GM12878 (cell line): ENCODE measurements around the gene FGD3. TPM values are rescaled to one million over a fixed set of nuclear protein-coding genes. Genes with fewer than 3 reads are reported as not detected.

Experiments used
- ATAC-seq: fragments of 200-7000 bp; cut with Tn5 transposase; 3 replicates; pipeline ENCODE4 v1.9.1; 2020; ENCODE audit warnings: mild to moderate bottlenecking, moderate library complexity
- BruUV-seq: library from RNA; stranded (reverse); fragments of 400-500 nt; replicated peaks from 2 replicates; lab custom pipeline; 2021; lab: Mats Ljungman, UMichigan
- CTCF ChIA-PET: fragments of 300-600 bp; sonication (Branson Sonifier 250); formaldehyde crosslinking; extraction: SDS; loops from one replicate; lab custom pipeline; 2021; ENCODE audit warnings: inconsistent platforms; lab: Yijun Ruan, JAX
- POLR2A ChIA-PET: fragments of 350-600 bp; formaldehyde crosslinking; extraction: SDS; loops from one replicate; lab custom pipeline; 2021; ENCODE audit warnings: inconsistent platforms; lab: Charles Lee
- RAD21 ChIA-PET: fragments of 300-600 bp; sonication (Branson Sonifier 250); formaldehyde crosslinking; loops from one replicate; lab custom pipeline; 2023; ENCODE audit warnings: antibody characterized with exemption; ENCODE audit not compliant: unreplicated experiment; lab: Charles Lee
- SMC1A ChIA-PET: fragments of 300-600 bp; sonication (Branson Sonifier 250); formaldehyde crosslinking; loops from one replicate; lab custom pipeline; 2023; ENCODE audit not compliant: unreplicated experiment, uncharacterized antibody; lab: Charles Lee
- DNase-seq: peaks from one replicate; pipeline ENCODE4 v3.0.0-alpha.2; 2011; ENCODE audit warnings: low read depth, low spot score
- FAIRE-seq: peaks from 3 replicates; lab custom pipeline; 2011; peaks lifted over from hg19 to GRCh38; lab: Jason Lieb, UNC
- H2AFZ ChIP-seq: 2 replicates; pipeline ENCODE4 v1.6.0; 2011; ENCODE audit warnings: low read depth, low read length, control low read depth; ENCODE audit not compliant: control insufficient read depth
- H3K27ac ChIP-seq: 2 replicates; pipeline ENCODE4 v1.5.1; 2011; ENCODE audit warnings: control low read depth; ENCODE audit not compliant: control insufficient read depth, insufficient read depth
- H3K27me3 ChIP-seq, 2 experiments: replicated peaks in 1 of 2; 2 replicates each; pipeline versions ENCODE4 v1.6.0 to v1.6.1; 2011; ENCODE audit warnings: low read length in 1 of 2; ENCODE audit not compliant: control insufficient read depth in 2 of 2, insufficient read depth in 2 of 2
- H3K36me3 ChIP-seq, 2 experiments: 2 replicates each; pipeline ENCODE4 v1.5.1; 2011; ENCODE audit warnings: low read length in 1 of 2; ENCODE audit not compliant: control insufficient read depth in 2 of 2, insufficient read depth in 2 of 2
- H3K4me1 ChIP-seq: 2 replicates; pipeline ENCODE4 v1.6.1; 2011; ENCODE audit warnings: mild to moderate bottlenecking, low read length, moderate library complexity, mixed read lengths; ENCODE audit not compliant: control insufficient read depth, insufficient read depth
- H3K4me2 ChIP-seq: 2 replicates; pipeline ENCODE4 v1.6.0; 2011; ENCODE audit warnings: control low read depth; ENCODE audit not compliant: control insufficient read depth, insufficient read depth
- H3K4me3 ChIP-seq: fragments of 200-600 bp; sonication (generic); 2 replicates; pipeline ENCODE4 v1.5.1; 2016
- H3K79me2 ChIP-seq: 2 replicates; pipeline ENCODE4 v1.6.0; 2011; ENCODE audit warnings: low read length; ENCODE audit not compliant: control insufficient read depth, insufficient read depth
- H3K9ac ChIP-seq: 2 replicates; pipeline ENCODE4 v1.8.0; 2011; ENCODE audit warnings: low read length, control low read depth, mixed read lengths; ENCODE audit not compliant: control insufficient read depth, insufficient read depth
- H3K9me3 ChIP-seq: replicated peaks from 3 replicates; pipeline ENCODE4 v1.5.1; 2011; ENCODE audit warnings: mild to moderate bottlenecking, low read length; ENCODE audit not compliant: control insufficient read depth, insufficient read depth
- H4K20me1 ChIP-seq: 2 replicates; pipeline ENCODE4 v1.6.0; 2011; ENCODE audit not compliant: control insufficient read depth, insufficient read depth
- BRCA1 ChIP-seq: IDR thresholded peaks from 2 replicates; pipeline ENCODE4 v1.6.1; 2011; ENCODE audit warnings: low read depth, low read length, improper control_type of control experiment
- CEBPB ChIP-seq, 2 experiments: fragments of 150-350 bp in 1 of 2; IDR thresholded peaks; 2 replicates each; pipeline ENCODE4 v1.6.1; 2012 to 2014; ENCODE audit warnings: low read depth in 2 of 2, low read length in 2 of 2, borderline replicate concordance in 1 of 2, inconsistent platforms in 1 of 2
- CHD1 ChIP-seq: IDR thresholded peaks from 2 replicates; pipeline ENCODE4 v1.6.1; 2012; ENCODE audit warnings: low read depth, low read length, improper control_type of control experiment
- E2F4 ChIP-seq: IDR thresholded peaks from 2 replicates; pipeline ENCODE4 v1.6.1; 2012; ENCODE audit warnings: low read depth, low read length, improper control_type of control experiment
- EZH2 ChIP-seq: IDR thresholded peaks from 2 replicates; pipeline ENCODE4 v1.6.1; 2012; ENCODE audit warnings: low read depth, mild to moderate bottlenecking, control low read depth, inconsistent platforms, low read length, borderline replicate concordance; ENCODE audit not compliant: control insufficient read depth
- IKZF1 ChIP-seq: fragments of 450-650 bp; conservative IDR thresholded peaks from 2 replicates; pipeline ENCODE4 v1.6.1; 2017; ENCODE audit warnings: antibody characterized with exemption, mild to moderate bottlenecking
- KDM1A ChIP-seq: fragments of 200-600 bp; sonication (generic); IDR thresholded peaks from 2 replicates; pipeline ENCODE4 v1.6.1; 2016; ENCODE audit warnings: borderline replicate concordance
- NRF1 ChIP-seq: conservative IDR thresholded peaks from 2 replicates; pipeline ENCODE4 v1.6.1; 2011; ENCODE audit warnings: mild to moderate bottlenecking, low read depth, low read length, improper control_type of control experiment
- SIX5 ChIP-seq: IDR thresholded peaks from 2 replicates; pipeline ENCODE4 v1.6.1; 2011; ENCODE audit warnings: mild to moderate bottlenecking, low read depth, low read length, moderate library complexity; ENCODE audit not compliant: severe bottlenecking
- SREBF1 ChIP-seq: IDR thresholded peaks from 2 replicates; pipeline ENCODE4 v1.6.1; 2012; ENCODE audit warnings: mild to moderate bottlenecking, low read length
- STAT1 ChIP-seq: fragments of 450-650 bp; conservative IDR thresholded peaks from 2 replicates; pipeline ENCODE4 v1.6.1; 2014; ENCODE audit warnings: antibody characterized with exemption, mild to moderate bottlenecking
- ZNF24 ChIP-seq: fragments of 450-650 bp; IDR thresholded peaks from 2 replicates; pipeline ENCODE4 v1.6.1; 2017; ENCODE audit warnings: antibody characterized with exemption, mild to moderate bottlenecking
- WGBS: methylation state at CpG from one replicate; pipeline ENCODE4 v1.1.6; 2016; ENCODE audit warnings: low lambda C conversion rate; ENCODE audit not compliant: insufficient replicate concordance, insufficient coverage; ENCODE audit errors: missing lambda C conversion rate; 5-methylcytosine and 5-hydroxymethylcytosine counted together
- in situ Hi-C: fragments of 300-500 bp; cut with MboI; formaldehyde crosslinking; loops from 9 replicates; pipeline ENCODE4 v1.14.3; 2018; ENCODE audit warnings: mixed read lengths
- intact Hi-C: fragments of 100-400 bp; cut with micrococcal nuclease; formaldehyde crosslinking; loops from one replicate; pipeline ENCODE4 v1.14.2; 2022; ENCODE audit not compliant: unreplicated experiment
- polyA plus RNA-seq, 11 experiments: library from polyadenylated mRNA; depleted of rRNA in 4 of 11; unstranded in 6 of 11; stranded (reverse) in 5 of 11; fragments of >200 nt; fragmentation: Nextera tagmentation in 4 of 11; fragmentation: Illumina TruSeq in 1 of 11; extraction: Ambion mirVana in 4 of 11; extraction: Trizol in 1 of 11; gene quantifications; 1 replicate in 1 of 11; 2 replicates in 10 of 11; pipeline versions ENCODE4 v1.2.1 to v1.2.3, GENCODE V29; 2011 to 2016; ENCODE audit warnings: inconsistent platforms in 2 of 11, missing spikeins in 2 of 11, low read depth in 1 of 11
- total RNA-seq, 4 experiments: library from RNA; depleted of rRNA in 3 of 4; stranded (reverse); fragments of >200 nt in 3 of 4; fragmentation: Illumina TruSeq in 1 of 4; extraction: Trizol in 1 of 4; gene quantifications; 2 replicates each; pipeline versions ENCODE4 v1.2.1 to v1.2.3, GENCODE V29; 2013 to 2021

Gene FGD3
- total and polyA plus RNA-seq, 10 of the 15 experiments (the other 5 are each of a cell fraction or from before 2014, with no cell fraction given): 0.26 to 18.1 (median 12.4) TPM

DNA sequence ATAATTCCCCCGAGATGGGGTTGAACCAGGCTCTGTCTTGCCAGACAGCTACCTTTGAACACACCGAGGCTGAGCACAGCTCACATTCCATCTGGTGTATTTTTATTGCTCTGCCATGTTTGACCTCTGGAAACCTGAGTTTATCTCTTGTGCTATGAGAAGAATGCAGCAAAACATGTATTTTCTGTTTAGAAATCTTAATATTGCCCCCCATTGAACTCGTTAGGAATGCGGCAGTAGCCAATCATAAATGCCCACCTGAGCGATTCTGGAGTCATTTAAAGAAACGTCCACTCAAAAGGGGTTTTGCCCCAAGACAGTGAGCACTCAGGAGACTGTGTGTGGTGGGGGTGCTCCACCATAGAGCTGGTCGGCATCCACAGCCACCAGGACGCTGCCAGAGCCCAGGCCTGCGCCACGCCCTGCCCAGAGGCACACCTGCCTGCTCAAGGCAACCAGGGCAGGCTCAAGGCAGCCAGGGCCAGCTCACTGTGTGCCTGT, 26.9 kb downstream of the FGD3 start:
- intact Hi-C loops (no loop called here), in situ Hi-C loops (no loop called here)
- H3K27ac ChIP-seq: no peak overlapping the region
- peaks cover 13 to 16% of the 10 kb centered on the region in 2 experiments; a peak in 3 of 4 replicates for H3K36me3 ChIP-seq
- FAIRE-seq (no peak), DNase-seq (no peak), ATAC-seq (no peak)
- WGBS: 88% methylated on average over 10 of the region's 10 CpGs
- H3K9ac ChIP-seq: no peak overlapping the region
- H3K4me2 ChIP-seq: no peak overlapping the region
- ChIA-PET POLR2A (no interaction called here), CTCF (no interaction called here), SMC1A (no interaction called here), RAD21 (no interaction called here)
- H3K4me3 ChIP-seq: no peak overlapping the region
- no peak overlapping the region for H2AFZ ChIP-seq
- no peaks in the 10 kb centered on the region for H3K27me3 ChIP-seq
- no TSS peak for BruUV-seq
- H4K20me1 ChIP-seq: peaks cover 2% of the 10 kb centered on the region; the same call in 1 of the 2 replicates
- no peak for TF ChIP-seq CHD1
- TF ChIP-seq SREBF1: no peak
- TF ChIP-seq EZH2: no peak
- TF ChIP-seq BRCA1: no peak
- TF ChIP-seq SIX5: no peak
- TF ChIP-seq STAT1: no peak
- TF ChIP-seq IKZF1: no peak
- TF ChIP-seq NRF1: no peak
- TF ChIP-seq CEBPB (IDR thresholded peaks at IDR 0.05; ENCODE audit: borderline replicate concordance in 1 of 2, low read depth in 2 of 2, low read length in 2 of 2): no peak
- TF ChIP-seq KDM1A: no peak
- TF ChIP-seq E2F4: no peak
- TF ChIP-seq ZNF24: no peak
- H3K9me3 ChIP-seq: no peaks in the 10 kb centered on the region
- peaks cover 6% of the 10 kb centered on the region for H3K4me1 ChIP-seq
- peaks cover 2% of the 10 kb centered on the region; the same call in 1 of the 2 replicates for H3K79me2 ChIP-seq
